Subcutaneous adipose tissue (tissue), 4 donors: ENCODE results near the gene KIF12. TPM values are rescaled to one million over a fixed set of nuclear protein-coding genes. Genes with fewer than 3 reads are reported as not detected.

Experiments
- CTCF ChIP-seq: fragments of 450-650 bp; IDR thresholded peaks from one replicate; pipeline ENCODE4 v1.5.1; 2016; ENCODE audit warnings: low read depth, mild to moderate bottlenecking, control low read depth, antibody characterized with exemption, moderate library complexity
- total RNA-seq, 4 donors: library from RNA; depleted of rRNA; stranded (reverse); fragments of >200 nt; gene quantifications; one replicate each; pipeline ENCODE4 v1.1.0, GENCODE V29; 2016

Gene KIF12
- total RNA-seq, 4 donors from 2014 or later = not detected

- TF ChIP-seq CTCF = no peak
These were observed 16.6 kb upstream of the KIF12 start for GRCh38 chr9:114115654-114116125.

- no peak for TF ChIP-seq CTCF
These were observed 15.3 kb upstream of the KIF12 start for GRCh38 chr9:114114364-114114763.

- no peak for TF ChIP-seq CTCF
These were observed 13.9 kb upstream of the KIF12 start for GRCh38 chr9:114112778-114113584.

- TF ChIP-seq CTCF = no peak
These were observed 13.2 kb upstream of the KIF12 start for GRCh38 chr9:114112325-114112724.

GRCh38 chr9:114110180-114110579 lies 11.1 kb upstream of the KIF12 start:
- TF ChIP-seq CTCF = no peak

- TF ChIP-seq CTCF = no peak
These were observed 10.0 kb upstream of the KIF12 start for GRCh38 chr9:114109124-114109523.

- TF ChIP-seq CTCF = no peak
These were observed 9.1 kb upstream of the KIF12 start for GRCh38 chr9:114108016-114108833.
